ENCODE results near the gene SMIM45.

Gene SMIM45

DNA sequence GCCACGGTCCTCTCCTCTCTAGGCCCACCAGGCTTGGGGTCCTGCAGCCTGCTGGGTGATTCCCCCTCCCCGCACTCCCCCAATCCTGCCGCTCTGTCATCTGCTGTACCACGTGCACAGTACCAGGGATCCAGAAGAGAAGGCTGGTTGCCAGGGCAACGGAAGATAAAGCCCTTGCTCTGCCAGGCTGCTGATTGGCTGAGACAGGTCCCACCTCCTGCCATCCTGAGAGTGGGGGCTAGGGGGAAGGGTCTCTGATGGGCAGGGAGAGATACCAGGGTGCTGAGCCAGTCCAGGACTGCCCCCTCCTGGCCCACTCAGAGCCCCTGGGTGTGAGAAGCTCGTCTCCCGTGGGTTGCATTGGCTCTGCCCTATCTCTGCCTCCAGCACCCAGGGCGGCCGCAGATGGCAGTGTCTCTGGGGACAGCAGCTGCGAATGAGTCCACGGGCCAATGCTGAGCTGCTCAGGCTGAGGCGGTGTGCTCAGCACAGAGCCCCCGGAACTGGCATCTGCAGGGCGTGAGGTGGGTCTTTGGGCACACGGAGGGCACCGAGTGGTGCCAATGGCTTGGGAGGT is at the start of gene SMIM45:
Gene SMIM45 (plus strand): TSS at position 253 of the 577 bp plus-strand sequence.
- DNase-seq (ENCODE audit: low spot score): no peak
- TF ChIP-seq, protein P1, sequence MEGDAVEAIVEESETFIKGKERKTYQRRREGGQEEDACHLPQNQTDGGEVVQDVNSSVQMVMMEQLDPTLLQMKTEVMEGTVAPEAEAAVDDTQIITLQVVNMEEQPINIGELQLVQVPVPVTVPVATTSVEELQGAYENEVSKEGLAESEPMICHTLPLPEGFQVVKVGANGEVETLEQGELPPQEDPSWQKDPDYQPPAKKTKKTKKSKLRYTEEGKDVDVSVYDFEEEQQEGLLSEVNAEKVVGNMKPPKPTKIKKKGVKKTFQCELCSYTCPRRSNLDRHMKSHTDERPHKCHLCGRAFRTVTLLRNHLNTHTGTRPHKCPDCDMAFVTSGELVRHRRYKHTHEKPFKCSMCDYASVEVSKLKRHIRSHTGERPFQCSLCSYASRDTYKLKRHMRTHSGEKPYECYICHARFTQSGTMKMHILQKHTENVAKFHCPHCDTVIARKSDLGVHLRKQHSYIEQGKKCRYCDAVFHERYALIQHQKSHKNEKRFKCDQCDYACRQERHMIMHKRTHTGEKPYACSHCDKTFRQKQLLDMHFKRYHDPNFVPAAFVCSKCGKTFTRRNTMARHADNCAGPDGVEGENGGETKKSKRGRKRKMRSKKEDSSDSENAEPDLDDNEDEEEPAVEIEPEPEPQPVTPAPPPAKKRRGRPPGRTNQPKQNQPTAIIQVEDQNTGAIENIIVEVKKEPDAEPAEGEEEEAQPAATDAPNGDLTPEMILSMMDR (IDR thresholded peaks at IDR 0.05; ENCODE audit: extremely low read depth, insufficient read depth, missing control alignments): no peak
- in situ Hi-C loops (cut with MboI; ENCODE audit: low pct_unique_long_range_greater_than_20kb, low sequenced_read_pairs, unreplicated experiment): loop anchor here (25.0 kb wide), 1 partner anchor 485 kb away; the partner anchor contains the start of gene NFAM1

DNA sequence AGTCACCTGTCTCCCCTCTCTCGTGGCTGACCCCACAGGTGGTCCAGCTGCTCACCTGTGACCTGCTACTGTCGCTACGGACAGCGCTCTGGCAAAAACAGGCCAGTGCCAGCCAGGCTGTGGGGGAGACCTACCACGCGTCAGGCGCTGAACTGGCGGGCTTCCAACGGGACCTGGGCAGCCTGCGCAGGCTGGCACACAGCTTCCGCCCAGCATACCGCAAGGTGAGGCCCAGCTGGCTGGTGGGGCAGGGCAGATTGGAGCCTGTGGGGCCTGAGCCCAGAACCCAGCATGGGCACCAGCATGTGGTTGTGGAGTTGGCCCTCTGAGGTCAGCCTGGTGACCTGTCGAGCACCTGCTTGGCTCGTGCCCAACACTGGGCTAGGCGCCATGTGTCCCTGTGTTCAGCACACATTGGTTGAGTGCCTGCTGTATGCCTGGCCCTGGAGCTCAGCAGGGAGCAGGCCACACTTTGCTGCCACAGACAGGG is 49.0 kb upstream of the SMIM45 start:
- in situ Hi-C loops (cut with MboI; ENCODE audit: low pct_unique_long_range_greater_than_20kb, low sequenced_read_pairs, unreplicated experiment): no loop called here
- DNase-seq (ENCODE audit: low spot score): no peak
- TF ChIP-seq, protein P1 (IDR thresholded peaks at IDR 0.05; ENCODE audit: extremely low read depth, insufficient read depth, missing control alignments): no peak

DNA sequence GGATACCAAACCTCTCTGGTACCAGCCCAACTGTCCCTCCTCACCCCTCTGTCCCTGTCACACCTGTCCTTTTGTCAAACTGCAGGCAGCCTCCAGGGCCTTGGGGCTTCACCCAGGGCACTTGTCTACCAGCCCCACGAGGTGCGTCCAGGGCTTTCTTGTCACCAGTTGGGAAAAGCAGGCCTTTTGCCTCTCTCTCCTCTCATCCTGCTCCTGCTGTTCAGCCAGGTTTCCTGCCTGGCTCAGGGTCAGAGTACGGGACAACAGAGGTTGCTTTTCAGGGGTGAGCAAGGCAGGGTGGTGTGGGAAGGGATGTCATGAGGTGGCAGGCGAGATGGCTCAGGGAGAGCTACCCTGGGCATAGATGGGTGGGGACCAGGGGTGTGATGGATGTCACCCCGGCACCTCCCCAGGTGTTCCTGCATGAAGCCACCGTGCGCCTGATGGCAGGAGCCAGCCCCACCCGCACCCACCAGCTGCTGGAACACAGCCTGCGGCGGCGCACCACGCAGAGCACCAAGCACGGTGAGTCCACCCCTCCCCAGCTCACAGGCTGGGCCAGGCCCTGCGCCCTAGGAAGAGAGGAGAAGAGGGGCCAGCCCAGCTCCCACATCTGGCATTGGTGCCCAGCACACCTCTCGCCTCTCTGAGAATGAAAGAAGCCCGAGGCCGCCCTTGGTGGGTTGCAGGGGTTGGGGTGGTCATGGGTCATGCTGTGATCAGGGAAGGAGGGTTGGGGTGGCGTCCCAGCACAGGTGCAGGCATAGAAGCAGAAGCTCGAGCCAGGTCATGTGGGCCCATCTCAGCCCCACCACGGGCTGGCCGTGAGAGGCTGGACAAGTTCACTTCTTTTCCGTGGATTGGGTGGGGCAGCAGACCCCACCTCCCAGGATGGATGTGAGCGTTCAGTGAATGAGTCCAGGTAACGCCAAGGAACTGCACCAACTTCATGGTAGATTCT is 47.2 kb upstream of the SMIM45 start:
- TF ChIP-seq, protein P1 (IDR thresholded peaks at IDR 0.05; ENCODE audit: extremely low read depth, insufficient read depth, missing control alignments): no peak
- in situ Hi-C loops (cut with MboI; ENCODE audit: low pct_unique_long_range_greater_than_20kb, low sequenced_read_pairs, unreplicated experiment): no loop called here
- no peak for DNase-seq (ENCODE audit: low spot score)

DNA sequence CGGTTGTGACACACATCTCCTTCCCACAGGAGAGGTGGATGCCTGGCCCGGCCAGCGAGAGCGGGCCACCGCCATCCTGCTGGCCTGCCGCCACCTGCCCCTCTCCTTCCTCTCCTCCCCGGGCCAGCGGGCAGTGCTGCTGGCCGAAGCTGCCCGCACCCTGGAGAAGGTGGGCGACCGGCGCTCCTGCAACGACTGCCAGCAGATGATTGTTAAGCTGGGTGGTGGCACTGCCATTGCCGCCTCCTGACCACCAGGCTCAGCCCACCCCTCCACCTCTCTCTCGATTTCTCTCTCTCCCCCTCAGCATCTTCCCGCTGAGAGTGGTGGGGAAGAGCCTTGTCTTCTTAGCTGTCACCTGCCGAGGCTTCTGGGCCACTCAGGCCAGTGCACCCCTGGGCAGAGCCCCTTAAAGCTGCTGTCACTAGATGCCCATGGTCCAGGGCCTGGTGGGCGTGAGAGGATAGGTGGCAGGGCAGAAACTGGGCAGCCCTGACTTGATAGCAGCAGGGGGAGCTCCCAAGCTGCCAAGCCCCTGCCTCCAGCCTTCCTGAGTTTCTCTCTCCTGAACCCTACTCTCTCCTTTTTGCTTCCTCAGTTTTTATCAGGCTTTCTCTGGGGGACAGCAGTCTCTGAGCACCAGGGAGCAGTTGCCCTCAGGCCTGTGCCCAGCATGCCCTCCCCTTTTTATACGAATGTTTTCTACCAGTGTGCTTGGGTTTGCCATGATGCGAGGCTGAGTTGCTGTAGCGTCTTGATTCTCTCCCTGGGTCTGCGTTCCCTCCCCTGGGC is 46.3 kb upstream of the SMIM45 start:
- in situ Hi-C loops (cut with MboI; ENCODE audit: low pct_unique_long_range_greater_than_20kb, low sequenced_read_pairs, unreplicated experiment): no loop called here
- TF ChIP-seq, protein P1 (IDR thresholded peaks at IDR 0.05; ENCODE audit: extremely low read depth, insufficient read depth, missing control alignments): no peak
- no peak for DNase-seq (ENCODE audit: low spot score)

DNA sequence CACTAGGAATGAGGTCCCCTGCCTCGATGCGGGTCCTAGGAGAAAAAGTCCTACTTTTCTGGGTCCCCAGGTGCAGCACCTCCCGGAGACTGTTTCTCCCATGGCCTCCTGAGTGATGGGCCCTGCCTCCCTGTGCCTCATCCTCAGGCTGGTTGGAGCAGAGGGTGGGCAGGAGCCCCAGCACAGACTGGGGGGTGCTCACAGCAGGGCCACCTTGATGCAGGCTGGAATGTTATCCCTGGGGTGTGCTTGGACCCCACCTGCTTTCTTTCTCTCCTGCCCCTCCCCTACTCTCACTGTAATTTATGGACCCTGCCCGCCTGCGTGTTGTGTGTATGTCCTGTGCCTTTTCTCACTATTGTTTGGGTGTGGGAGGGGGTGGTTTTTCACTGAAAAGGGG is 45.1 kb upstream of the SMIM45 start:
- DNase-seq (ENCODE audit: low spot score): no peak
- in situ Hi-C loops (cut with MboI; ENCODE audit: low pct_unique_long_range_greater_than_20kb, low sequenced_read_pairs, unreplicated experiment): no loop called here
- TF ChIP-seq, protein P1 (IDR thresholded peaks at IDR 0.05; ENCODE audit: extremely low read depth, insufficient read depth, missing control alignments): no peak

Data from GM13977 (cell line).